Lower leg skin (tissue), 4 donors: ENCODE data around the gene PITPNB. TPM values are rescaled to one million over a fixed set of nuclear protein-coding genes. Genes with fewer than 3 reads are reported as not detected.

ENCODE experiments used
- DNase-seq, 2 donors: peaks; one replicate each; pipeline ENCODE4 v3.0.0-alpha.2; 2019; ENCODE audit warnings: low spot score in 2 of 2
- H3K4me3 ChIP-seq: fragments of 200-600 bp; sonication (generic); 2 replicates; pipeline ENCODE4 v1.5.1; 2017; ENCODE audit warnings: mild to moderate bottlenecking, low read depth; ENCODE audit not compliant: poor library complexity, severe bottlenecking
- POLR2A ChIP-seq, 2 donors: fragments of 450-650 bp; IDR thresholded peaks; one replicate each; pipeline ENCODE4 v1.6.1; 2016 to 2017; ENCODE audit warnings: antibody characterized with exemption in 2 of 2, mild to moderate bottlenecking in 1 of 2, moderate library complexity in 1 of 2
- WGBS, 2 donors: methylation state at CpG; one replicate each; pipeline ENCODE4 v1.1.5; 2018; 5-methylcytosine and 5-hydroxymethylcytosine counted together
- intact Hi-C: fragments of 100-400 bp; cut with DNase I; formaldehyde crosslinking; loops from one replicate; pipeline ENCODE4 v1.15.0; 2023; ENCODE audit warnings: low total_unique reads
- total RNA-seq, 4 donors: library from RNA; depleted of rRNA; stranded (reverse); fragments of >200 nt; gene quantifications; one replicate each; pipeline ENCODE4 v1.1.0, GENCODE V29; 2016
- TF ChIP-seq, protein P1 (sequence below), 3 donors: fragments of 450-650 bp; IDR thresholded peaks; one replicate each; pipeline ENCODE4 v1.5.1; 2016; ENCODE audit warnings: antibody characterized with exemption in 3 of 3, mild to moderate bottlenecking in 3 of 3, moderate library complexity in 2 of 3

PITPNB gene
- total RNA-seq, 4 donors from 2014 or later, result 22.1 to 36.5 (median 29.7) TPM

DNA sequence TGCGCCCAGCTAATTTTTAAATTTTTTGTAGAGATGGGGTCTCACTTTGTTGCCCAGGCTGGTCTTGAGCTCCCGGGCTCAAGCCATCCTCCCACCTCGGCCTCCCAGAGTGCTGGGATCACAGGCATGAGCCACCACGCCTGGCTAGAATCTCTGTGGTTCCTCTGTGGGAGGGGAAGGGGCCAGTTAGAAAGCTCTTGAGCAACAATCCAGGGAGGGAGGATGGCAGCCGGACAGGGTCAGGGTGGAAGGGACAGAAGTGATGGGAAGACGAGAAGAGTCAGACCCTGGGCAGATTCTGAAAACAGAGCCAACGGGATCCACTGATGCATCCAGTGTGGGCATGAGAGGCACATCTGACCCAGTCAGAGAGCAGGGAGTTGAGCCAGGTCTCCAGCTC is 78.6 kb downstream of the PITPNB start:
- intact Hi-C loops, result no loop called here
- TF ChIP-seq, protein P1, sequence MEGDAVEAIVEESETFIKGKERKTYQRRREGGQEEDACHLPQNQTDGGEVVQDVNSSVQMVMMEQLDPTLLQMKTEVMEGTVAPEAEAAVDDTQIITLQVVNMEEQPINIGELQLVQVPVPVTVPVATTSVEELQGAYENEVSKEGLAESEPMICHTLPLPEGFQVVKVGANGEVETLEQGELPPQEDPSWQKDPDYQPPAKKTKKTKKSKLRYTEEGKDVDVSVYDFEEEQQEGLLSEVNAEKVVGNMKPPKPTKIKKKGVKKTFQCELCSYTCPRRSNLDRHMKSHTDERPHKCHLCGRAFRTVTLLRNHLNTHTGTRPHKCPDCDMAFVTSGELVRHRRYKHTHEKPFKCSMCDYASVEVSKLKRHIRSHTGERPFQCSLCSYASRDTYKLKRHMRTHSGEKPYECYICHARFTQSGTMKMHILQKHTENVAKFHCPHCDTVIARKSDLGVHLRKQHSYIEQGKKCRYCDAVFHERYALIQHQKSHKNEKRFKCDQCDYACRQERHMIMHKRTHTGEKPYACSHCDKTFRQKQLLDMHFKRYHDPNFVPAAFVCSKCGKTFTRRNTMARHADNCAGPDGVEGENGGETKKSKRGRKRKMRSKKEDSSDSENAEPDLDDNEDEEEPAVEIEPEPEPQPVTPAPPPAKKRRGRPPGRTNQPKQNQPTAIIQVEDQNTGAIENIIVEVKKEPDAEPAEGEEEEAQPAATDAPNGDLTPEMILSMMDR (IDR thresholded peaks at IDR 0.05), result no peak
- no peak for TF ChIP-seq POLR2A (IDR thresholded peaks at IDR 0.05)
- peak in 1 of 2 donors; percentile 61 for DNase-seq
- WGBS, 2 donors, result 98 to 99% methylated on average over 7 of the region's 7 CpGs
- H3K4me3 ChIP-seq, result no peak overlapping the region

DNA sequence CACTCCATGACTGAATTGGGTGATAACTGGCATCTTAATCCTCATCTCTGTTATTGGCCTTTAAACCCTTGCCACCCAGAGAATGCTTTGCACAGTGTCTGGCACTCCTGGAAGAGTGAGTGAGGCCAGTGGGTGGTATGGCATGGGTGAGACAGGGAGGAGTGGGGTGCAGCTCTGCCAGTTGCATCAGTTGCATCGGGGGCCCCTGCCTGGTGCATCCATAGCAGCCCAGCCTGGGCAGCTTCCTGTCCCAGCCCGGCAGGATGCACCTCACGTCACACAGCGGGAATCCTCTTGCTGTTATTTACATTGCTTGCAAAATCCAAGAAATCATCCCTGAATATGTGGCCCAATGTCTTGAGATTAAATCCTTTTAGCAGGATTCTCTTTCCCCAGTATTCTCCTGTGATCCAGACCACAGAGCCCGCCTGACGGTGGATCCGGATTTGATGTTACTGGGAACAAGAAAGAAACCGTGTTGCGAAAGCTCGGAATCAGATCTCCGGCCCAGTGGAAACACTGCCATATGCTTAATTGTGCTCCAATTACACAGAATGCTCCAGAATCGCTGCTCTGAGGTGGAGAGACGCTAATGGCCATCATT is 79.9 kb downstream of the PITPNB start:
- TF ChIP-seq, protein P1 (IDR thresholded peaks at IDR 0.05), result no peak
- no peak for TF ChIP-seq POLR2A (IDR thresholded peaks at IDR 0.05)
- no peak overlapping the region for H3K4me3 ChIP-seq
- peak in 1 of 2 donors; percentile 68 for DNase-seq
- WGBS, 2 donors, result 91 to 94% methylated on average over 13 of the region's 13 CpGs
- intact Hi-C loops, result no loop called here

DNA sequence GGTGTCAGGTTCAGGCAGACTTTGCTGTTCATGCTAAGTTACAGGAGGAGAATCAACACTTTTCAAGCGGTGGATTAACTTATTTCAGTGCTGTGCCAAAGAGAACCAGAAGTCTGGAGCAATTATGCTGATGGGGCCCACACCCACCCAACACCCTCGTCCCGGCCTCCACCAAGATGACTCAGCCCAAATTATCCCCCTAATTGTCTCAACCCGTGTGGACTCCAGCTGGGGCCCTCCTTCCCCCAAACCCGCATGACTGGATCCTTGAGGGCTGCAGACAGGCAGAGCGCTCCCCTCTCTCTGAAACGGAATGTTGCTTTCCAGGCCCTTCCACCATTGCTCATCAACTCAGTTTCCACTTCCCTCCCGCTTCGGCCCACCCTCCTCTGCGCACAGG is 82.9 kb downstream of the PITPNB start:
- WGBS, 2 donors, result 62 to 69% methylated on average over 10 of the region's 10 CpGs
- H3K4me3 ChIP-seq, result no peak overlapping the region
- intact Hi-C loops, result no loop called here
- TF ChIP-seq, protein P1 (IDR thresholded peaks at IDR 0.05), result no peak
- no peak for TF ChIP-seq POLR2A (IDR thresholded peaks at IDR 0.05)
- DNase-seq, result no peak

DNA sequence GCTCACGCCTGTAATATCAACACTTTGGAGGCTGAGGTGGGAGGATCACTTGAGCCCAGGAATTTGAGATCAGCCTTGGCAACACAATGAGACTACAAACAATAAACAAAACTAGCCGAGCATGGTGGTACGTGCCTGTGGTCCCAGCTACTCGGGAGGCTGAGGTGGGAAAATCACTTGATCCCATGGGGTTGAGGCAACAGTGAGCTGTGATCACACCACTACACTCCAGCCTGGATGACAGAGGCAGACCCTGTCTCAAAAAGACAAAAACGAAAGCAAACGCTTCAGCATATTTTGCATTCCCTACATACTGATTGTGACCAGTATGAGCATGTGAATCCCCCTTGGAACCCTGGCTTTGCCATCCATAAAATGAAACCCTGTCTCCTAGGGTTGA is 83.6 kb downstream of the PITPNB start:
- H3K4me3 ChIP-seq, result no peak overlapping the region
- no peak for DNase-seq
- WGBS, 2 donors, result 79 to 89% methylated on average over 6 of the region's 6 CpGs
- intact Hi-C loops, result no loop called here
- TF ChIP-seq POLR2A (IDR thresholded peaks at IDR 0.05), result no peak
- TF ChIP-seq, protein P1 (IDR thresholded peaks at IDR 0.05), result no peak

DNA sequence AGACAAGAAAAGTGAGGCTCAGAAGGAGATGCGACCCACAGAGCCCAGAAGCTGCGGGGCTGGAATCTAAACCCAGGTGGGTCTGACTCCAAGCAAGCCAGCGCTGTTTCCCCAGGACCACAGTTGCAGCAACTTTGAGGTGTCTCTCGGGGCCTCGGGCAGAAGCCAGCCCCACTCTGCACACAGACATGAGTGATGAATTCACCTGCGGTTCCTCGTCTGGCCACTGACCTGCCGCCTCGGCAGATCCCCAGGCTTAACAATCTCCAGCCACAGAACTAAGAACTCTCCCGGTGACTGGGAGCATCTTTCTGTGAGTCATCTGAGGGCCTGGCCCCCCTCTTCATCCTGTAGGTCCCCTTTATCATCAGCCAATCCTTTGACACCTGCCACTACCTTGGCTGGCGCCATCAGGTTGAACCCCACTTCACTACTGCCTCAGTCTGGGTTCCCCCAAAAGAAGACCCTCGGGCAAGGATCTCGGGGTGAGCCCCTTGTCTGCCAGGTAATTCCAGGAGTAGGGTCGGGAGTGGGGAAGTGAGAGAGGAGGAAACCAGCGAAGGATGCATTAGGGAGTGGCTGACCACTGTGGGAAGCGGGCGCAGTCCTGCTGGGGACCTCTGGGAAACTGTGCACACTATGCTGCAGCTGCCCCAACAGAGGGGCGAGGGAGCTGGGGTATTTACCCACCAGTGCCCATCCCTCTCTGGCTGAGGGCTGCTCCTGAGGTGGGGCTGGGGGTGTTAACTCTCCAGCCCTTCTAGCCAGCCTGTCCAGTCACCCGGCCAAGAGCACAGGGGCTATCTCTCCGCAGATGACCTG is 84.5 kb downstream of the PITPNB start:
- 93 to 94% methylated on average over 20 of the region's 20 CpGs for WGBS, 2 donors
- intact Hi-C loops, result no loop called here
- TF ChIP-seq, protein P1 (IDR thresholded peaks at IDR 0.05), result no peak
- no peak for TF ChIP-seq POLR2A (IDR thresholded peaks at IDR 0.05)
- no peak overlapping the region for H3K4me3 ChIP-seq
- no peak for DNase-seq
